ENCODE data around the gene CCDC152.

CCDC152 gene

GRCh38 chr5:42750507-42750906, 6.1 kb upstream of the CCDC152 start:
- H3K36me3 ChIP-seq (ENCODE audit: control insufficient read depth, insufficient read depth, low read length) = no peaks in the 10 kb centered on the region
- no peaks in the 10 kb centered on the region for H3K4me1 ChIP-seq (ENCODE audit: control insufficient read depth, insufficient read depth, low read length)
- no peak overlapping the region for H3K9ac ChIP-seq (ENCODE audit: low read depth, low read length)
- H3K4me3 ChIP-seq (ENCODE audit: low read depth, low read length) = no peak overlapping the region
- no peaks in the 10 kb centered on the region for H3K9me3 ChIP-seq (ENCODE audit: control insufficient read depth, insufficient read depth, low read length)
- H3K27me3 ChIP-seq (ENCODE audit: control insufficient read depth, insufficient read depth, low read length) = no peaks in the 10 kb centered on the region

DNA sequence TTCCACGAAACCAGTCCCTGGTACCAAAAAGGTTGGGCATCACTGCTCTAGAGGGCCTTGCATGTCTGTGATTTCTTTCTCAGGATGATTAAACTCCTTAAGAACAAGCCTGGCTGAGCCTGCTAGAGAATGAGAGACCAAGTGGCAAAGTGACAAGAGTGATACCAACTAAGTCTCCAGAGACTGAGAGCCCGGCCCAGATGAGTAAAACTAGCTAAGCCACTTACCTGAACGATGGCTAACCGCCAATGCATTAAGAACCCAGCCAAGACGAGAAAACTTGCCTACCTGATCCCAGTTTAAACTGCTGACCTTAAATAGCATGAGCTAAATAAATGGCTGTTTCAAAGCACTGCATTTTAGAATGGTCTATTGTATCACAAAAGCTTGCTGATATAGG, 5.6 kb upstream of the CCDC152 start:
- no peaks in the 10 kb centered on the region for H3K27me3 ChIP-seq (ENCODE audit: control insufficient read depth, insufficient read depth, low read length)
- H3K36me3 ChIP-seq (ENCODE audit: control insufficient read depth, insufficient read depth, low read length) = no peaks in the 10 kb centered on the region
- no peaks in the 10 kb centered on the region for H3K9me3 ChIP-seq (ENCODE audit: control insufficient read depth, insufficient read depth, low read length)
- H3K9ac ChIP-seq (ENCODE audit: low read depth, low read length) = no peak overlapping the region
- H3K4me1 ChIP-seq (ENCODE audit: control insufficient read depth, insufficient read depth, low read length) = no peaks in the 10 kb centered on the region
- H3K4me3 ChIP-seq (ENCODE audit: low read depth, low read length) = no peak overlapping the region

DNA sequence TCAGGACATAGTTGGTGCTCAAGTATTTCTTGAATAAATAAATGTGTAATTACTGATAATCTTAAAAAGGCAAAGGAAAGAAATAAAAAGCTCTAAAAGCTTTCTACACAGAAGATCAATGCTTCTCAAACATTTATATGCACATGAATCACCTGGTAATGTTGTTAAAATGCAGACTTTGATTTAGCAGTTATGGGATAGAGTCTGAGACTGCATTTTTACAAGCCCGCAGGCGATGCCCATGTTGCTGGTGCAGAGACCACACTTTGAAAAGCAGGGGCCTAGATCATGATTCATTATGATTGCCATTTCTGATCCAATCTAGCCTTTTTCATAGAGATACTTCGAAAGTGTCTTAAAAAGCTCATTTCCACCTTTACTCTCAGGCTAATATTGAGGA, 3.5 kb upstream of the CCDC152 start:
- no peaks in the 10 kb centered on the region for H3K27me3 ChIP-seq (ENCODE audit: control insufficient read depth, insufficient read depth, low read length)
- H3K36me3 ChIP-seq (ENCODE audit: control insufficient read depth, insufficient read depth, low read length) = no peaks in the 10 kb centered on the region
- no peak overlapping the region for H3K9ac ChIP-seq (ENCODE audit: low read depth, low read length)
- no peak overlapping the region for H3K4me3 ChIP-seq (ENCODE audit: low read depth, low read length)
- H3K4me1 ChIP-seq (ENCODE audit: control insufficient read depth, insufficient read depth, low read length) = peaks cover 3% of the 10 kb centered on the region
- no peaks in the 10 kb centered on the region for H3K9me3 ChIP-seq (ENCODE audit: control insufficient read depth, insufficient read depth, low read length)

- H3K4me3 ChIP-seq (ENCODE audit: low read depth, low read length) = no peak overlapping the region
- H3K9me3 ChIP-seq (ENCODE audit: control insufficient read depth, insufficient read depth, low read length) = no peaks in the 10 kb centered on the region
- H3K36me3 ChIP-seq (ENCODE audit: control insufficient read depth, insufficient read depth, low read length) = no peaks in the 10 kb centered on the region
- H3K4me1 ChIP-seq (ENCODE audit: control insufficient read depth, insufficient read depth, low read length) = peaks cover 6% of the 10 kb centered on the region
- no peak overlapping the region for H3K9ac ChIP-seq (ENCODE audit: low read depth, low read length)
- H3K27me3 ChIP-seq (ENCODE audit: control insufficient read depth, insufficient read depth, low read length) = no peaks in the 10 kb centered on the region
Observed at GRCh38 chr5:42759456-42759855, 2.8 kb downstream of the CCDC152 start.

DNA sequence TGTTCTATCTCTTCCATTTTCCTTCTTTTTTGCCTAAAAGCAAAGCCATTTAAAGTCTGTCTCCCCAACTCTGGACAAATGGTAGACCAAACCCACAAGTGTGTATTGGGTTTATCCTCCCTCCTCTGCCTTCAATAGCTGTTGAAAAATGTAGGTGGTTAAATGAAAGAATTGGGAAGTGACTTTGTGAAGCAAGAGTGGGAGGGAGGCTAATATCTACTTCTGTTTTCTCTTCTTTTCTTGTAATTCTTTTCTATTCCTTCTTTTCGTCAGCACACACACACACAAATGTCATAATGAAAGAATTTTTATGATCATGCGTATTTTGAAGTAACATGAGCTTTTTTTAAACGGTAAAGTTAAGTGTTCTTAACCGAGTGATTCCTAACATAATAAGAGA, 3.8 kb downstream of the CCDC152 start:
- H3K9me3 ChIP-seq (ENCODE audit: control insufficient read depth, insufficient read depth, low read length) = no peaks in the 10 kb centered on the region
- H3K27me3 ChIP-seq (ENCODE audit: control insufficient read depth, insufficient read depth, low read length) = no peaks in the 10 kb centered on the region
- no peak overlapping the region for H3K9ac ChIP-seq (ENCODE audit: low read depth, low read length)
- H3K4me3 ChIP-seq (ENCODE audit: low read depth, low read length) = no peak overlapping the region
- H3K4me1 ChIP-seq (ENCODE audit: control insufficient read depth, insufficient read depth, low read length) = peaks cover 6% of the 10 kb centered on the region
- H3K36me3 ChIP-seq (ENCODE audit: control insufficient read depth, insufficient read depth, low read length) = no peaks in the 10 kb centered on the region

- Histone ChIP-seq H3K9me3 (ENCODE audit: control insufficient read depth, insufficient read depth, low read length) (no peaks in the 10 kb centered on the region), H3K36me3 (ENCODE audit: control insufficient read depth, insufficient read depth, low read length) (no peaks in the 10 kb centered on the region), H3K9ac (ENCODE audit: low read depth, low read length) (no peak overlapping the region), H3K27me3 (ENCODE audit: control insufficient read depth, insufficient read depth, low read length) (no peaks in the 10 kb centered on the region), H3K4me3 (ENCODE audit: low read depth, low read length) (no peak overlapping the region), H3K4me1 (ENCODE audit: control insufficient read depth, insufficient read depth, low read length) (peaks cover 6% of the 10 kb centered on the region)
Observed at GRCh38 chr5:42761791-42762190, 5.2 kb downstream of the CCDC152 start.

DNA sequence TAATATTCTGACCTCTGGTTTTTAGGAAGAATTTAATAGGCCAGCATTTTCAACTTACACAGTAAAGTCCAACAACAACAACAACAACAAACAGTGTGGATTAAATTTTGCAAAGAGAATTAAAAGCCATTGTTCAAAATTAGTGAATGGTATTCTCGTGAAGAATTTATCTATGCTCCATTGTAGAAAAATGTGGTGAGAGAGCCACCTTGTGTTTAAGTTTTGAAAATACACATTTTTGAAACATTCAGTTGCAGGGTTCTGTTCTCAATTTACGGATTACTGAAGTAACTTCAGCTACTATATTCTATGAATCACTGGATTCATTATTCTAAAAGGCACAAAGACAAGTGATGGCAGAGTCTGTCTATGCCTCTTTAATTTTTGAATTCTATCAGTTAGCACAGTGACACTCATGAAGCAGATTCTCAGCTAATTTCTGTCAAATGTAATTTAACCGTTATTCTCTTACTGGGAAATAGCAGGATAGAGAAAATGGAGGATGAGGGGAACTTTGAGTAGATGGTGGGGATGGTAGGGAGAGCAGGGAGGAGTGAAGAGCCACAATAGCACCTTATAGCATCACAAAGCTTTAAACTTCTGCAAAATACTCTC, 11.0 kb downstream of the CCDC152 start:
- H3K9ac ChIP-seq (ENCODE audit: low read depth, low read length) = no peak overlapping the region

GRCh38 chr5:42768106-42768504, 11.5 kb downstream of the CCDC152 start:
- Histone ChIP-seq H3K27me3 (ENCODE audit: control insufficient read depth, insufficient read depth, low read length) (no peaks in the 10 kb centered on the region), H3K4me1 (ENCODE audit: control insufficient read depth, insufficient read depth, low read length) (no peaks in the 10 kb centered on the region), H3K36me3 (ENCODE audit: control insufficient read depth, insufficient read depth, low read length) (no peaks in the 10 kb centered on the region), H3K9me3 (ENCODE audit: control insufficient read depth, insufficient read depth, low read length) (no peaks in the 10 kb centered on the region), H3K4me3 (ENCODE audit: low read depth, low read length) (no peak overlapping the region), H3K9ac (ENCODE audit: low read depth, low read length) (no peak overlapping the region)

More for the DNA sequence above, 11.0 kb downstream of the CCDC152 start:
- H3K36me3 ChIP-seq (ENCODE audit: control insufficient read depth, insufficient read depth, low read length) = no peaks in the 10 kb centered on the region
- no peak overlapping the region for H3K4me3 ChIP-seq (ENCODE audit: low read depth, low read length)
- no peaks in the 10 kb centered on the region for H3K4me1 ChIP-seq (ENCODE audit: control insufficient read depth, insufficient read depth, low read length)
- no peaks in the 10 kb centered on the region for H3K27me3 ChIP-seq (ENCODE audit: control insufficient read depth, insufficient read depth, low read length)
- H3K9me3 ChIP-seq (ENCODE audit: control insufficient read depth, insufficient read depth, low read length) = no peaks in the 10 kb centered on the region

- Histone ChIP-seq H3K9me3 (ENCODE audit: control insufficient read depth, insufficient read depth, low read length) (no peaks in the 10 kb centered on the region), H3K36me3 (ENCODE audit: control insufficient read depth, insufficient read depth, low read length) (no peaks in the 10 kb centered on the region), H3K4me3 (ENCODE audit: low read depth, low read length) (no peak overlapping the region), H3K9ac (ENCODE audit: low read depth, low read length) (no peak overlapping the region), H3K27me3 (ENCODE audit: control insufficient read depth, insufficient read depth, low read length) (no peaks in the 10 kb centered on the region), H3K4me1 (ENCODE audit: control insufficient read depth, insufficient read depth, low read length) (no peaks in the 10 kb centered on the region)
Observed at GRCh38 chr5:42770003-42770402, 13.4 kb downstream of the CCDC152 start.

- Histone ChIP-seq H3K27me3 (ENCODE audit: control insufficient read depth, insufficient read depth, low read length) (no peaks in the 10 kb centered on the region), H3K9me3 (ENCODE audit: control insufficient read depth, insufficient read depth, low read length) (no peaks in the 10 kb centered on the region), H3K36me3 (ENCODE audit: control insufficient read depth, insufficient read depth, low read length) (no peaks in the 10 kb centered on the region), H3K9ac (ENCODE audit: low read depth, low read length) (no peak overlapping the region), H3K4me1 (ENCODE audit: control insufficient read depth, insufficient read depth, low read length) (no peaks in the 10 kb centered on the region), H3K4me3 (ENCODE audit: low read depth, low read length) (no peak overlapping the region)
Observed at GRCh38 chr5:42772265-42772993, 15.8 kb downstream of the CCDC152 start.

GRCh38 chr5:42779083-42779482, 22.5 kb downstream of the CCDC152 start:
- H3K36me3 ChIP-seq (ENCODE audit: control insufficient read depth, insufficient read depth, low read length) = no peaks in the 10 kb centered on the region
- no peaks in the 10 kb centered on the region for H3K9me3 ChIP-seq (ENCODE audit: control insufficient read depth, insufficient read depth, low read length)
- no peak overlapping the region for H3K9ac ChIP-seq (ENCODE audit: low read depth, low read length)
- peaks cover 4% of the 10 kb centered on the region for H3K4me1 ChIP-seq (ENCODE audit: control insufficient read depth, insufficient read depth, low read length)
- H3K27me3 ChIP-seq (ENCODE audit: control insufficient read depth, insufficient read depth, low read length) = no peaks in the 10 kb centered on the region
- no peak overlapping the region for H3K4me3 ChIP-seq (ENCODE audit: low read depth, low read length)

DNA sequence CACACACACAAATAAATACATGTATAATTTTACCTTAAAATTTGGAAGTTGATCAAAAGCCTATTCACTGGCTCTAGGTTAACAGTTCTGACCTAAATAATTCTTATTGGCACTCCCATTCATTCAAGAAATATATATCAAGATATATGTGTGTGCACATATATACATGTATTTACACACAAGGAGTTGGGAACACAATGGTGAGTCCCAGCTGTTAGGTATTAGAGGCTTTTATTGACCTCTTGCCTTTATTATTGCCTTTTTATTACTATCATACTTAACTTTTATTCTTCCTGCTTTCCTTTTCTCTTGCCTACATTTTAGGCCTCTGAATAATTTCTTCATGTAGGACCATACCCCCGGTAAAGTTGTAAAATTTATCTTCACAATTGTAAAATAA, 25.0 kb downstream of the CCDC152 start:
- H3K27me3 ChIP-seq (ENCODE audit: control insufficient read depth, insufficient read depth, low read length) = no peaks in the 10 kb centered on the region
- H3K4me3 ChIP-seq (ENCODE audit: low read depth, low read length) = no peak overlapping the region
- no peaks in the 10 kb centered on the region for H3K36me3 ChIP-seq (ENCODE audit: control insufficient read depth, insufficient read depth, low read length)
- H3K4me1 ChIP-seq (ENCODE audit: control insufficient read depth, insufficient read depth, low read length) = peaks cover 4% of the 10 kb centered on the region
- no peak overlapping the region for H3K9ac ChIP-seq (ENCODE audit: low read depth, low read length)
- H3K9me3 ChIP-seq (ENCODE audit: control insufficient read depth, insufficient read depth, low read length) = no peaks in the 10 kb centered on the region

All from iPS-15b (cell line).